NCI-H1092 treated with DMSO at 0.1 percent for 48 hours (cell line): ENCODE measurements around the gene ARGLU1.

Experiments
- DNase-seq: peaks from one replicate; lab custom pipeline; 2025; lab: John Stamatoyannopoulos, UW

ARGLU1 gene

DNA sequence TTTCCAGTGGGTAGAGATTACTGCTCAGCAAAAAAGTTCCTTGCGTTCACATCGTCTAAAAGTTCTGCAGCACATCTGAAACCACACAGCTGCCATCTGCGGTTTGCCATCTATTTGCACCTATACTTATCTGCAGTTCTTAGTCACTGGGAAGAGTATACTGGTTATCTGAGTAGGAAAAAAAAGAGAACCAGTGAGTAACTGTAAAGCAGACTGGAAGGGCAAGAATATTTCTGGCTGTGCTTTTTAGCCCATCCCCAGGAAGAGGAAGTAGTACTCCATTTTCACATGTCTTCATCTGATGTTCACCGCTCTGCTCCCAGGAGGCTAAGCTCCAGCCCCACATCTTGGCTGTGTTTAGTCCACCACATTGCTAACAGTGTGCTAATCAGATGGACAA, 68.0 kb downstream of the ARGLU1 start:
- no peak for DNase-seq

DNA sequence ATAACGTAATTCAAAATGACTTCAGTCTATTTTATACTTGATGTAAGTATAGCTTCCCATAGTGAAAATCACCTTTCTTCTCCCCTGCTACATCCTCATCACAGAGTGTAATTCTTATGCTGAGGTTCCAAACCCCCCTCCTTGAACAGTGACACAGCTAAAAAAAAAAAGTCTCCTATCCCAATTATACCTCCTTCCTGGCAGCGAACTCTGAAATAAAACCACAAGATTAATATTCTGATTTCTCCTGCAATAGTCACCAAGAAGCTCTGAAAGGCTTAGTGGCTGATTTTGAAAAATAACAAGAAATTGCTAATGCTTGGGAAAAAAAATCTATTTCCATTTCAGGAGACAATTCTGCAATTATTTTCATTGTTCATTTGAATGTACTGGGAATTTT, 68.8 kb downstream of the ARGLU1 start:
- DNase-seq = no peak

DNA sequence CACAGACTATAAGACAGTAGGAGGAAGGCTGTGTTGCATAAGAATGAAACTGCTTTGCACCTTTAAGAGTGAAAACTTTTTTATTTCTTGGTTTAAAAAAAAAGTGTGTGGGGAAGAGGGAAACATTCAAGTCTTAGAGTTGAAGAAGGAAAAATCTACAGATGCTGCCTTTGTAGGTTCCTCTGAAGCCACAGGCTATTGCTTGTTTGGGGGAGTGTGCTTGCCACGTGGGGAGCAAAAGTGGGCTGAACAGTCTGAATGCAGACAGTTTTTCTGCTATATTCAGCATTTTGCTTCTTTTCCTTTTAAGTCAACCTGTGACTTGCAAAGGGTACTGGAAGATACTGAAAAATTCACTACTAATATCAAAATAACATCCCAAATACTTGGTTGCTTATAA, 69.4 kb downstream of the ARGLU1 start:
- DNase-seq = no peak

DNA sequence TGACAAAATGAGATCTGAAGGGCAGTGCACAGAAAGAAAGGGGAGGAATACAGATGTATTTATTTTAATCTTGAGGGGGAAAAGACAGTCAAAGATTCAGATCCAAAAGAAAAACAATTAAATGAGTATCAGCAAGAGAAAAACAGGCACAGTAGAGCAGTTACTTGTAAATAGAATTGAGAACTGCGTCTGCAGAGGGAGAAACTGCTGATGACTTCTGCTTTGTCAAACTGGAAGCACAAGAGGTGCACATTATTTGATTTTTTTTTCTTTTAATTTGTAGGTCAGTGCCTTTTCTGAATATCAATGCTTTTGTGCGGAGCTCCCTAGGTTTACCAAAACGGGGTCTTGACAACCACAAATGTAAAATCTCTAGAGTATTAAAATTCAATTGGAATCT, 69.8 kb downstream of the ARGLU1 start:
- no peak for DNase-seq

DNA sequence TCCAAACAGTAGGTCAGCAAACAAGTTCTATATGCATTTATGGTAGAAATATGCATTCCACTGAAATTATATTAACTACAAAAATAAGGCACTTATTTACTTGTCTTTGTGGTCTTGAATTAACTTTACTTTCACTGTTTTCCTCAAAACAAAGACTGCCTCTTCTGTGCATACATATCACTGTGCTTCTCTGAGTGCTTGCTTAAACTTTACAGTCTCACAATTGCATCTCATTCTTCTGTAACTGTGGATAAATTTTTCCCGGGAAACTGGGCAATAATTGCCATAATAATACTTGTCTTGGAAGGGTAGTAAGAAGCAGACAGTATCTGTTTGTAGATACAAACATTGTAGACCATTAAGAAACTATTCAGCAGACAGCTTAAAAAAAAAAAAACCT, 70.9 kb downstream of the ARGLU1 start:
- no peak for DNase-seq

DNA sequence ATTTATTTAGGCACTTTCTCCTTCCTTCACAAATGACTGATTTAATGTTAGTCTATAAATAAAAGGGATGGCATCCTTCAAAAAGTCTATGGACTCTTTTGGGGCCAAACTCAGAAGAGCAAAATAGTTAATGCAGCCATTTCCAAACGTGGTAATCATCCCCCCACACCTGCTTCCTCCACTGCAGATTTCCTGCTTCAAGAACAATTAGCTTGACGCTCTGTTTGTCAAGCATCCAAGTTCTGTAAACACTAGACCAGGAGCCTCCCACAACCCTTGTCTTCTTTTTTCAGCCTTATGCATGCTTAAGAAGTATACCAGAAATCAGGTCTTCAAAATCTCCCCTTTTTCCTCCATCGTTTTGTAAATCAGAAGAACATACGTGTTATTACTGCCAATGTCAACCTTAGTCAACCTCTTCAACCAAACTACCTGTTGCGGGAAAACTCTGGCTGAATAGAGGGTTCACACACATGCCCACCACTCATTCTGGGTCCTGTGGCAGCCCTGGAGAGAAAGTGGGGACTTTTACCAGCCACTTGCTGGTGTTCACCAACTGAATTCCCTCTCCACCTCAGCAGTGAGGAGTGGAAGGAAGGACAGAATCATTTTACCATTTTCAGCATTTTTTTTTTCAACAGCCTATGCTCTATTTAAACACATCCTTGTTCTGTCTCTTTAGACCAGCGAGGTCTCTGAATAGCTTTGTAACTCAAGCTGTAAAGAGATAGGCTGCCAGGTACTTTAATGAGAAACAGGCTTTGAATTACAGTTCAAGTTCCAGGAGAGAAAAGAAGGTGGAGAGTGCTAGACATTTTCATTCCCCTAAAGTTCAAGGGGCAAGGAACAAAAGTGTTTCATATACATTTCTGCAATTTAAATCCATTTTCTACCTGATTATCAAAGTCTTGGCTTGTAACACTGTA, 71.6 kb downstream of the ARGLU1 start:
- DNase-seq = peak; percentile 55

DNA sequence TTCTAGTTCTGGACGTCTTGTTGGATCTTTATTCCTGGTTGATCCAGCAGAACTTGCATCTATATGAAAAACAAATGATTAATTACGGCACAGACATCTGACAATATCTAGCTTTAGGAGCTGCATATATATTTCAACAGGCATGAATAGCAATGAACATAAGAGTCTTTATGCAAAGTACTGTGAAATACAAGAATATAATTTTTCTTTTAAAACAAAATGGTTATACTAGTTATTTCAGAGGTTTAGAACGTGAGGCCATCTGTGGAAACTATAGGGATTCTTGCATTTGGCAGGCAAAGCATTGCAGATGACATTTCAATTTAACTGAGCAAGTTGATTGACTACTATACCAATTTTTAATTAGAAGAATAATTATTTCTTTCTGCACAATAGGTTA, 73.0 kb downstream of the ARGLU1 start:
- DNase-seq = no peak

DNA sequence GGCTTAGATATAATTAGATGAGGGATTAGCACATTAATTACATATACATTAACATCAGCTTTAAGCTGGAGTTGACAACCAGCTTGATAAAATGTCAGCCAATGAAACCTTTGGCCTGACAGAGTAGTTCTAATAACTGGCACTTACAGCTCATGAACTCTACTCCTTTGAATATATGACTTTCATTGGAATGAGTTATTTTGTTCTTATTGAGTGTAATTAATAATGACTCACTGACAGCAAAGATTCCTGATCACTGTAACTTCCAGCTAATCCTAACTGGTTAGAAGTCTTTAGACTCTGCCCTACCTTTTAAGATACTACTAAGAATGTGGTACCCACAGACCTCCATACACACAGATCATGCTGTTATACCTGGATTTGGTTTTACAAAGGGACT, 73.4 kb downstream of the ARGLU1 start:
- DNase-seq = no peak

DNA sequence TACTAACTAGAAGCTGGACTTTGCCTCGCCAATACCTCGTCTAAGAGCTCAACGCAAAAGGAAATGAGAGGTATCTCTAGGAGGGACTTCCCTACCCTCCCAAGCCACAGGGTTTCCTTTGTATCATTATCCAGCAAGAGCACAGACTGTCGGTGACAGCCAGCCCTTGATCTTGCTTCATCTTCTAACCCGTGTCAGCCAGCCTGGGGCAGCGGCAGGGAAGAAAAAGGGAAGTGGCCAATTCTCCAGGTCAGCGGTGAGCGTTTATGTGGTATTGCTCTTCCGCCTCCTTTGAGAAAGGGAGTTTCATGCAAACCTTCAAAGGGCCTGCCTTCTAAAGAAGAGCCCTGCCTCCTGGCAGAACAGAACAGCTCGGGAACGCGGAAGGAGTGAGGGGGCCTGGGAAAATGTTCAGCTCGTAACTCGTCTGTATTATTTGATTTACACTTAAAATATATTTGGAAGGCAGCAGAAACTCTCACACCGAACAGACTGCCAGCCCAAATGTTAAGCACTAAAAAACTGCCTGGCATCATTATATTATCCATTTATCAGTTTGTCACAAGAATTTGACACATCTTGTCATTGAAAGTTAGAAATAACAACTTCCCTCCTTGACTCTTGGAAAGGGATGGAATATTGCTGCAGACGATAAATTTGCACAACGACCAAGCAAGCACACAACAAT, 74.3 kb downstream of the ARGLU1 start:
- DNase-seq = no peak

DNA sequence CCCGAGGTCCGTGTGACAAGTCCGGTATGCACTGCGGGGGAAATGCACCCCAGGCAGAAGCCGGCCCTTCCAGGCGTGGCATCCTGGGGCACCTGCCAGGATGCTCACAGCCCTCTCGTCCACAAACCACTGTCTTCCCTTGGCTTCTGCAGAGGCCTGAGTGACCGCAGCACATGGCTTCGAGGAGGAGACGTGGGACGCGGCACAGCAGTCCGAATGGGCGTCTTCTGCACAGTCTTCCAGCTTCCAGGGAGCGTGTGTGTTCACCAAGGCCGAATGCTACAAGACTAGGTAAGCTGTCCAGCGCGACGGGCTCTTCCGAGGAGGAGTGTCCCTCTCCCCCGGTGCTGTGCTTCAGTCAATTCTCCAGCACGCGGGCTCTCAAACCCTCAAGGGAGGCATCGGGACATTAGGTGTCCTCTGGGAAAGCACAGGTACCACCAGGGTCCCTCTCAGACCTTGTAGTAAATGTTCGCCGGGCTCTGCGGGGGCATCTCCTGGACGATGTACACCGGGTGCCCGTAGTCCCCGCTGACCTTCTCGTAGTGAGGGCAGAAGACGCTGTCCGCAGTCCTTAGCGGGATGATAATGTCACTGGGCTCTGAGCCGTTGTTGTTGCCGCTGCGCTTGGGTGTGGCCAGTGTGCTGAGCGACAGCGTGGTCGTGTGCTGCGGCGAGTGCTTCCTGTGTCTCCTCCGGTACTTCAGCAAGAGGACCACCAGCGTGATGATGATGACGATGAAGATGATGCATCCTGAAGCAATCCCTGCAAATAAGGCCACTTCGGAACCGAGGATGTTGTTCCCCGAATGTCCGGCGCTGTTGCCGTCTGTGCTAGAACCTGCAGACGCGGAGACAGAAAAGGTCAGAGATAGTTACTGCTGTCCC, 75.1 kb downstream of the ARGLU1 start:
- DNase-seq = no peak

DNA sequence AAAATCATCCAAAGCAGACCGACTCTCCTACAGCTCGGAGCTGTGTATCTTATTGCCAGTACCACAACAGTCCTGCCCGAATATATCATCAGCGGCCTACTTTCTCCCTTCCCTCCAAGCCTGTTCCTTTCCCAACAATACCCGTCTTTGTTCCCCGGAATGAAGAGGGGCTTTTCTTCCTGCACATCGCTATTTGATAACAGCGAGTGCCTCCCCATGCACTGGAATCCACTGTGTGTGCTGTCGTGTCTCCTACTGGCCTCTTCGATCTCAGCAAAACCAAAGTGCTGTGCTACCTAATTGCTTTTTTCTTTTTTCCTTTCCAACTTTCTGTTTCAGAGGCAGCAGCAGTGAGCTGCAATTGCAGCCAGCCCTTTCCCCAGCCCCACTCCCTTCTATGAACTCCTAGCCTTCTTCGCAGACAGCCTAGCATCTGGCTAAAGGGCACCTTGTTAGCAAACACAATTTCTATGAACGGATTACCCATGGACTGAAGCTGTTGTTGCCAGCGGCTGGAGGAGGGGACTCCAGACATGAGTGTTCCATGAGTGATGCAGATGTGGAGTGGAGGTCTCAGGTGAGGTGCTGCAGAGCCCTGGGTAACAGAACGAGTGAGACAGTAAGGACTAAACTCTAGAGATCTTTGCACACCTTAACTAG, 75.9 kb downstream of the ARGLU1 start:
- no peak for DNase-seq
